NCI-H82 treated with DMSO at 0.1 percent for 48 hours (cell line): ENCODE results near the gene CCDC85C.
A peak's percentile ranks its signal among the peaks of the same experiment; 100 is the strongest.

ENCODE experiments used
- DNase-seq: peaks from one replicate; lab custom pipeline; 2025; ENCODE audit not compliant: unreplicated experiment; lab: John Stamatoyannopoulos, UW

CCDC85C gene

GRCh38 chr14:99592933-99593753 is 10.9 kb downstream of the CCDC85C start:
- no peak for DNase-seq

DNA sequence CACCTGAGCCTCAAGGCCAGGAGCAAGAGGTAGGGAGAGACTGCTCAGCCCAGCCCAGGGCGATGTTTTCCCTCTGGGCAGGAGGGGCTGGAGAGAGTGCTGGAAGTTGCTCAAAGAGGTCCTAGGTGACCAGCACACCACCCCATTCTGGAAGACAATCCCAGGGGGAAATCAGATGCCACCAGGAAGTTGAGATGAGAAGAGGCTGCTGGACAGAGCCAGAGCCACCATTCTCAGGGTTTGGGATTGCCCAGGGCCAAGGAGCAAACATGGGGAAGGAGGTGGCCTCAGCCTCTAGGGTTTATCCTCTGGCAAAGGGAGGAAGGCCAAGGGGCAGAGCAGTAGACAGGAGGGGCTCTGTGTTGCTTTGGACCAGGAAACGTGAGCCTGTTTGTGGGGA is 11.6 kb downstream of the CCDC85C start:
- DNase-seq: no peak

- DNase-seq: no peak
These were observed 13.1 kb downstream of the CCDC85C start for GRCh38 chr14:99590746-99591555.

DNA sequence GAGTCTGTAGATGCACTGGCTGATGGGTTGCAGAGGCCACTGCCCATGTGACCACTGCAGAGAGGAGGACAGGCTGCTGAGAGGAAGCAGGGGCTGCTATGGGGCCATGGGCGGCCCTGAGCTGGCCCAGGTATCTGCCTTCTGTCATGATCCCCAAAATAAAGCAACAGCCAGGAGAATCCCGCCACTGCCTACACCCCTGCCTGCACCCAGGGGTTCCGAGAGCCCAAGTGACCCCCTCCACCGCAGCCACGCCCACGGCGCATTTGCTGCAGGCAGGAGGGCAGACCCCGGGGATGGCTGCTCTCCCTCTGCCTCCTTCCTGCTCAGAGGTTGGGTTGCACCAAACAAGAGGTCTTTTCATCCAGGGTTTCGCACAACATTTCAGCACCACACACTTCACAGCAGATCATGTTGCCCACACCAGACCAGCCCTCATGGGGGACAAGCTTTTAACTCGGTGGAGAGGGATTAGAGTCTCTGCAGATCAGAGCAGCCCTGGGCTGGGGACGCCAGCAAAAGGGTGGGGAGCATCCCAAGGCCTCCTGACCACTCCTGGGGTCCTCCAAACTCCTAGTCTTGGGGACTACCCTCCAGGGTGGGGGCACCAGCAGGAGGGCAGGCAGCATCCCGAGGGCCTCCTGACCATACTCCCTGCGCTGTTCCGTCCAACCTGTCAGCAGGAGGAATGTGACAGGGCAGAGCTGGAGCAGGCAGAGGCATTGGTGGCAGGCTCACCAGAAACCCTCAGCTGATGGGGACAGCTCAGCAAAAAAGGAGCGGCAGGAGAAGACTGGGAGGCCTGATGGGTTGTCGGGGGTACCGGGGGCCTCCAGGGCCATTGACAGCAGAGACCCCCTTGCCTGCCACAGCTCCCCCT is 14.1 kb downstream of the CCDC85C start:
- DNase-seq: no peak

- DNase-seq: no peak
These were observed 15.0 kb downstream of the CCDC85C start for GRCh38 chr14:99589031-99589441.

DNA sequence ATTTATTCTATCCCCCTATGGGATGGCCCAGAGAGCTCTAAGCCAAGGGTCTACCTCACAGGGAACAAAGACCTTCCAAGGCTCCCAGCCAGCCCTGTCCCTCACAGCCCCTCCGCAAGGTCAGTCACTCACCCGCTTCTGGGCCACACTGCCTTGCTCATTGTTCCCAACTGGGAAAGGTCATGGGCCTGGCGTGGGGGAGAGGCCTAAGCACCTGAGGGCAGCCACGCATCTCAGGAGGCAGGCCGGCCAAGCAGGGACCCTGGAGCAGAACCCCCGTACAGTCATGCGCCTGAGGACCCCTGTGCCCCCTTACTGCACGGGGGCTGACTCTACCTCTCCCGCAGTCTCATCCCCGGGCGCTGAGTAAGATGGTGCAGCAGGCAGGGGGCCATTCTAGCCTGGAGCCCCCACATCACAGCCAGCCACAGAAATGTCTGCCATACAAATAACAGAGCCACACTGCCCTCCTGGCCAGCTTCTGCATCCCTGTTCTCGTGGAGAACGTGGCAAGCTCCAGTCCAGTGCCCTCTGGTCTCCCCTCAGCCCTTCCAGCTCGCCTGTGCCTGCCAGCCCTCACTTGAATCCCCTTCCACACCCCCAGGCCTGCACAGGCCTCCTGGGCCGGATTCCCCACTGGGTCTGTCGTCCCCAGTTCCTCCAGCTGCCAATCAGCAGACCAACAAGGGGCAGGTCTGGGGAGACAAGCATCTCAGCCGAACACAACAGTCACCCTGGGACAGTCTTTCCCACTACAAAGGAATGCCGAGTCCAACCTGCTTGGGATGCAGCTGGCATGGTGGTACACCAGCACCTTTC is 16.3 kb downstream of the CCDC85C start:
- DNase-seq: no peak

DNA sequence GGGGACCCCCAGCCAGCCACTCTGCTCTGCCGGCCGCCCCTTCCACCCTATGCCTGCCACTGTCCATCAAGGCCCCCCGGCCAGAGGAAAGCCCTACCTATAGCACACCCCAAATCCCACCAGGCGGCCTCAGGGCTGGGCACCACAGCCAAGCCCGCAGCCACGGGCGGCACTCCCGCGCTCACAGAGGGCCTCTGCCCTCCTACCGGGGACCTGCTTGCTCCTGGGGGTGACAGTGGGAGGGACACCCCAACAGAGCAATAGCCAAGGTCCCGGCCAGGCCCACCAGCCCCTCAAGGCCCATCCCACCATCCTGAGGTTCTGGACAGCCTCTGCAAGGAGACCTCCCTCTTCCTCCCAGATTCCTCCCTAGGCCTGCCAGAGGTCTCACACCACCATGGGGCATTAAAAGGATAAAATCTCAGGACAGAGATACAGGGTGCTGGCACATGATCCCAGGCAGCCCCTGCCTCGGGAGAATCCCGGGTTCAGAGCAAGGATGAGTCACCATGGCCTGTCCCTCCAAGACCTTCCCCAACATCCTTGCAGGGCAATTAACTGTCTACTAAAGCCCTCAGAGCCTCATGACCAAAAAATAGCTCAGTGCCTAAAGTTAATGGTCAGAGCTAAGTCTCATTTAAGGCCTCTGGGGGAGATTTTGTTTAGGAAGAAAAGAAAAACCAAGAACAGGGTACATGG is 17.1 kb downstream of the CCDC85C start:
- DNase-seq: no peak

DNA sequence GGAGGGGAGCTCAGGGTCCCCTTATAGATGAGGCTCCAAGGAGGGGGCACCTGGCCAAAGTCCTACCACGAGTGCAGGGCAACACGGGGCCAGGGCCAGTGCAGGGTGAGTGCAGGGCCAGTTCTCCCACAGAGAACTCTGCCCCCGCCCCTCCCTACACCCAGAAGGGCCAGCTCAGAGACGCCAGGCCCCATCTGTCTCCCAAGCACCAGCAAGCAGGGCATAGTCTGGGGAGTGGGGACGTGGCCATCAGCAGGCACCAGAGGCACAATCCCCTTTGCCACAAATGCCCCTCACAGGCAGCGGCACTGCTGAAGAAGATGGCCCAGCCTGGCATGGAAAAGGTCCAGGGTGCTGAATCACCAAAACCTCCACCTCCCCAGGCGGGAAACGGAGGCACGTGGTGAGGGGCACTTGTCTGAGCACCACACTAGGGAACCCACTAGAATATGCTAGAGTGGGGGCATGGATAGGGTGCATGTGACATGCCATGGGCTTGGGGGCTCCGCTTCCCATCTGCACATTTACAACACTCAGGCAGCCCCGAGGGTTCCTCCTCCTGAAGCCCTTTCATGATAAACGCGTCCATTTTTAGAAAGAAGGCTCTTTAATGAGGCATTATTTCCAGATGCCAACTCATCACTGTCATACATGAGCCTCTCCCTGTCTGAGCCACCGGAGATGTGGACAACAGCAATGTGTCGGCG is 17.8 kb downstream of the CCDC85C start:
- no peak for DNase-seq

DNA sequence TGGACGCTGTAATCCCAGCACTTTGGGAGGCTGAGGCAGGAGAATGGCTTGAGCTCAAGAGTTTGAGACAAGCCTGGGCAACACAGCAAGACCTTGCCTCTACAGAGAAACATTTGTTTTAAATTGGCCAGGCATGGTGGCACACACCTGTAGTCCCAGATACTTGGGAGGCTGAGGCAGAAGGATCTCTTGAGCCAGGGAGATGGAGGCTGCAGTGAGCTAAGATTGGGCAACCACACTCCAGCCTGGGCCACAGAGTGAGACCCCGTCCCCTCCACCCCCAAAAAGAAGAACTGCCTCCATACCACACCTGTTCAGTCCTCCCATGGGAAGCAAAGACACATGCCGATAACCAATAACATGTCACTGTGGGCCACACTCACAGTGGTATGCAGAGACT is 19.2 kb downstream of the CCDC85C start:
- no peak for DNase-seq

- no peak for DNase-seq
These were observed 22.1 kb downstream of the CCDC85C start for GRCh38 chr14:99581938-99582337.

DNA sequence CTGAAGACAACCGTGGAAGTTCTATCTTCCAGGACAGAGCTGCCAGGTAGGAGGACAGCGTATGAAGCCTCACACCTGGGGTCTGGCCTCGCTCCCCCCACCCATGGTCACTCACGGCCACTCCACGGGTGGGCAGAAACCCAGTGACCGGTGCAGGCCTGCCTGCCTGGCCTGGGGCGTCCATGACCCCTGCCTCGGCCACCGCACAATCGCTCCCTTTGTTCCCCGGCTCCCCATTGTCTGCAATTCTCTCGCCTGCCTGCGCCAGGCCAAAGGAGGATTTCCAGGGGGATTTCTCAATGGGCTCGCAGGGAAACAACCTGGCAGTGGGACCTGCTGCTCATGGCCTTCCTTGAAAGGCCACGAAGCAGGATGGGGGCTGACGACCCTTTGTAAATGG is 22.6 kb downstream of the CCDC85C start:
- DNase-seq: no peak

DNA sequence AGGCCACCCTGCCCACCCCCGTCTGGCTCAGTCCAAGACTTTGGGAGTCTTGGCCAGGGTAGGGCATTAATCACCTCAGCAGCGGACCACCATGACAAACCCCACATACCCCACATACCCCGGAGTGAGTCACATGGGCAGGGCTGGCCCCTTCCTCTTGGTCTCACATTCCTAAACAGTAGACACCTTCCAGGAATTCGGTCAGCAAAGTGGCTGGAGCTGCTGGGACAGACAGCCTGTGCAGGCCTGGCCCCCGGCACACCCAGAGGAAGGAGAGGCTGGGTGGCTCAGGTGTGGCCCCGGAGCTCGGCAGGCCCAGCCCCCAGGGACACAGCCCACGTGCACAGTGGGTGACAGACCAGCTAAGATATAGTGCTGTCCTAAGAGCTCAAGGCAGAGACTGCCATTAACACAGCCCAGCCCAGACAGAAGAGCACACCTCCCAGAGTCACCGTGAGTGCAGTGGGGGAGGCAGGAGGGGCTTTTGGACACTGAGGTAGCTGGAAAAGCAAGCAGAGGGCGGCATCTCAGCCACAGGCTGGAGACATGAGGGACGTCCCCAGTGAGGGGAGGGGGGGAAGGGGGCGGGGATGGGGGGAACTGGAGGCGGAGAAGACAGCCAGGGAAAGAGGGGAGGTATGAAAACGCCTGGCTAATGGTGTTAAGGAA is 24.0 kb downstream of the CCDC85C start:
- DNase-seq: peak; percentile 25

DNA sequence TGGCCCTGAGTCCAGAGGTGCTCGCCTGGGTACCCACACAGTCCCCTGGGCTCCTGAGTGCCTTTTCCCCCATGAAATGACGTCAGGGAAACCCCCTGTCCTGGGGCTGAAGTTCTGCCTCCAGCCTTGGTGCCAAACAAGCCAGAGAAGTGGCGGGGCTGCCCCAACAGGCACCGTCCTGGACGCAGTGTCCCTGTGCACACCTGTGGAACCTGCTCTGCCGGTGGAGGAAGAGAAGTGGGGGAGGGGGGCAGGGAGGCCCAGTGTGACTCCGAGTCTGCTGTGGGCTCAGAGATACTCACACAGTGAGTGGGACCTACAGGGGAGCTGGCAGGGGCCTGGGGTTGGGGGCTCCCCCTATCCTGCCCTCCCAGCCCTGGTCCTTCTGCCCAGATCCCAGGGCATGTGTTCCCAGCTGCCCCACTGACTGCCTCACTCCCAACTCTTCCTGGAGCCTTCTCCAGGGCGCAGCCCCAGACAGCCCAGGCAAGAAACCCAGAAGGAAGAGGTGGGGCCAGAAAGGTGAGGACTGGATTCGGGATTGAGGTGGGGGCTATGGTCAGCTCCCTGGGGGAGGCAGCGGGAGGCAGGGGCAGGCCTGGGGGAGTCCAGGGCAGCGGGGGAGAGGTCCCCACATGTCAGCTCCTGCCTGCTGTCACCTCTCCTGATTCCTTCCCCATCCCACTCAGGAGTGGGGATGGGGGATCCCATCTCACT is 24.7 kb downstream of the CCDC85C start:
- DNase-seq: no peak

GRCh38 chr14:99578541-99579101 is 25.4 kb downstream of the CCDC85C start:
- DNase-seq: no peak

- DNase-seq: no peak
These were observed 27.0 kb downstream of the CCDC85C start for GRCh38 chr14:99576761-99577705.

DNA sequence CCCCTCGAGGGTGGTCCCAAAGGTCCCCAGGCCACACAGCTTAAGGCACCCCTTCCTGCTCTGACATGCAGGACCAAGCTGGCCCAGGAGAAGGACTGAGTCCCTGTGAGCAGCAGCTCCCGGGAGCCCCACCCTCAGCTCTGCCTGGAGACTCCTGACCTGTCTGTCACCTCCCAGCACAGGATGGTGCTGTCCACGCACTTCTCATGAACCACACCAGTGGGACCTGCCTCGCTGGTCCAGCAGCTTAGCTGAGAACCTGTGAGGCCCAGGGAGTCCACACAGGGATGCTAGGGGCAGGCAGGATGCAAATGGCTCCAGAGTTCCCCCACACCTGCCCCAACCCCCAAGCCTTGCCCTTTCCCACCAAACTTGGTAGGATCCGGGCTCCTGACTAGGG is 27.7 kb downstream of the CCDC85C start:
- no peak for DNase-seq
